NT2/D1 (cell line): ENCODE results near the gene NDUFB11.

ENCODE experiments used
- SUZ12 ChIP-seq: IDR thresholded peaks from 2 replicates; pipeline ENCODE4 v1.6.1; 2011; ENCODE audit not compliant: insufficient read length, insufficient read depth; ENCODE audit errors: extremely low read depth
- ZNF274 ChIP-seq: IDR thresholded peaks from 2 replicates; pipeline ENCODE4 v1.6.1; 2011; ENCODE audit warnings: mild to moderate bottlenecking, low read depth, low read length

DNA sequence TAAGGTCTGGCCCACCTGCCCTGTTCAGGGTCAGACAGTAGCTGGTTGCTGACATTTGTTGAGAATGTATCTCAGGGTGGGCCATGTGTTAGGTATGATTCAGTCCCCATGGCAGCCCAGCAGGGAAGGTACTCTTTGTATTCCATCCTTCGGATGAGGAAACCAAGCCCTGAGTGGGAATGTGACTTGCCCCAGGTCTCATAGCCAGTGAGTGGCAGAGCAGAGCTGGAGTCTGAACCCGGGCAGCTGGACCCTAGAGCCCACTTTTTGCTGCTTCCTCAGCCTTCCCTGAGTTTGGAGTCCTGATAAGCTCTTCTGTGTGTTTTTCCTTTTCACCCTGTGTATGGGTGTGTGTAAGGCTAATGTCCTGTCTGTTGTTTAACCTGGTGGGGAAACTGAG, 27.5 kb upstream of the NDUFB11 start:
- TF ChIP-seq SUZ12, result no peak
- no peak for TF ChIP-seq ZNF274
